ENCODE results near the gene ITGA3.
"Not testable (repeated sequence)": the region's sequence is repeated elsewhere in the genome, so short reads cannot be mapped to it uniquely, and the experiment has no call there.

ITGA3 gene

GRCh38 chr17:50052822-50053653 lies 2.9 kb upstream of the ITGA3 start:
- DNase-seq = no peak

GRCh38 chr17:50053654-50053960 lies 2.3 kb upstream of the ITGA3 start:
- DNase-seq = no peak

- peak; percentile 21 for DNase-seq
Measured at GRCh38 chr17:50055055-50055425, 870 bp upstream of the ITGA3 start.

- DNase-seq = peak; percentile 78
Measured at GRCh38 chr17:50056217-50056960, 479 bp downstream of the ITGA3 start.

GRCh38 chr17:50056961-50057330 lies 1.0 kb downstream of the ITGA3 start:
- DNase-seq = no peak

GRCh38 chr17:50057521-50057991 lies 1.6 kb downstream of the ITGA3 start:
- no peak for DNase-seq

- DNase-seq = no peak
Measured at GRCh38 chr17:50058296-50058953, 2.5 kb downstream of the ITGA3 start.

GRCh38 chr17:50059256-50059655 lies 3.3 kb downstream of the ITGA3 start:
- no peak for DNase-seq

GRCh38 chr17:50059759-50060273 lies 3.9 kb downstream of the ITGA3 start:
- no peak for DNase-seq

GRCh38 chr17:50060951-50061712 lies 5.2 kb downstream of the ITGA3 start:
- no peak for DNase-seq

GRCh38 chr17:50061713-50062045 lies 5.8 kb downstream of the ITGA3 start:
- DNase-seq = not testable (repeated sequence)

- DNase-seq = no peak
Measured at GRCh38 chr17:50062293-50063243, 6.7 kb downstream of the ITGA3 start.

- no peak for DNase-seq
Measured at GRCh38 chr17:50063561-50064252, 7.8 kb downstream of the ITGA3 start.

- no peak for DNase-seq
Measured at GRCh38 chr17:50064253-50065001, 8.5 kb downstream of the ITGA3 start.

- no peak for DNase-seq
Measured at GRCh38 chr17:50065056-50065455, 9.1 kb downstream of the ITGA3 start.

- no peak for DNase-seq
Measured at GRCh38 chr17:50066995-50067394, 11.1 kb downstream of the ITGA3 start.

- DNase-seq = no peak
Measured at GRCh38 chr17:50067996-50068395, 12.1 kb downstream of the ITGA3 start.

GRCh38 chr17:50070908-50071680 lies 15.2 kb downstream of the ITGA3 start:
- DNase-seq = no peak

GRCh38 chr17:50071692-50072091 lies 15.8 kb downstream of the ITGA3 start:
- no peak for DNase-seq

- DNase-seq = no peak
Measured at GRCh38 chr17:50072130-50072529, 16.2 kb downstream of the ITGA3 start.

Data from activated CD4-positive, alpha-beta T cell treated with anti-CD3 and anti-CD28 coated beads, Interleukin-10, Interleukin-2, amounts not matched to agents 100 ng/mL and 50 ng/mL, durations not matched to agents 16 hours and 8 hours (primary cell).